ENCODE results near the gene METTL26. TPM values are rescaled to one million over a fixed set of nuclear protein-coding genes. Genes with fewer than 3 reads are reported as not detected.
A peak's percentile ranks its signal among the peaks of the same experiment; 100 is the strongest.

METTL26 gene
- total and polyA plus RNA-seq, 9 of the 15 experiments (the other 6 are each of a cell fraction or from before 2014, with no cell fraction given) = 7.3 to 262 (median 80.9) TPM

DNA sequence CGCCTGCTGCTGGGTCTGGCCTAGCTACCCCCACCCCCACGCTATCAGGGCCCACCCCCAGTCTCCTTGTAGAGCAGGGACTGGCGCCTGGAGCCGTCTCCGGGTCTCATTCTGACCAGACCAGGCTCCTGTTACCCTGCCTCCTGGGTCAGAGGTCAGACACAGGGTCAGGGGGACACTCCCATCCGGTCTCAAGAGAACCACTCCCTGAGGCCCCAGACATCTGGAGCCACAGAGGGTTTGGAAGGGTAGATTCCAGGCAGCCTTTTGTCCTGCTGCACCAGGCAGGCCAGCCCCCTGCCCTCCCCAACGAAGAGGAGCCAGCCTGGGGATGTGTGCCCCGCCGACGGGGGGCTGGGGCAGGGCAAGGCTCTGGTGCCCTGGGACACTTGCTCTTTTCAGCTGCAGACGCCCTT lies 6.3 kb downstream of the METTL26 start (continued):
- TF ChIP-seq ZBTB17 (CRISPR knock-in tag; IDR thresholded peaks at IDR 0.05) = 0 out of 2 replicates have a peak, but pooled peaks have one; percentile 14
- no peak for TF ChIP-seq CHD1 (IDR thresholded peaks at IDR 0.05; ENCODE audit: low read length)
- TF ChIP-seq ZNF311 (CRISPR knock-in tag; IDR thresholded peaks at IDR 0.05) = no peak
- TF ChIP-seq, protein P1, sequence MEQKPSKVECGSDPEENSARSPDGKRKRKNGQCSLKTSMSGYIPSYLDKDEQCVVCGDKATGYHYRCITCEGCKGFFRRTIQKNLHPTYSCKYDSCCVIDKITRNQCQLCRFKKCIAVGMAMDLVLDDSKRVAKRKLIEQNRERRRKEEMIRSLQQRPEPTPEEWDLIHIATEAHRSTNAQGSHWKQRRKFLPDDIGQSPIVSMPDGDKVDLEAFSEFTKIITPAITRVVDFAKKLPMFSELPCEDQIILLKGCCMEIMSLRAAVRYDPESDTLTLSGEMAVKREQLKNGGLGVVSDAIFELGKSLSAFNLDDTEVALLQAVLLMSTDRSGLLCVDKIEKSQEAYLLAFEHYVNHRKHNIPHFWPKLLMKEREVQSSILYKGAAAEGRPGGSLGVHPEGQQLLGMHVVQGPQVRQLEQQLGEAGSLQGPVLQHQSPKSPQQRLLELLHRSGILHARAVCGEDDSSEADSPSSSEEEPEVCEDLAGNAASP (IDR thresholded peaks at IDR 0.05) = no peak
- TF ChIP-seq, protein P2, sequence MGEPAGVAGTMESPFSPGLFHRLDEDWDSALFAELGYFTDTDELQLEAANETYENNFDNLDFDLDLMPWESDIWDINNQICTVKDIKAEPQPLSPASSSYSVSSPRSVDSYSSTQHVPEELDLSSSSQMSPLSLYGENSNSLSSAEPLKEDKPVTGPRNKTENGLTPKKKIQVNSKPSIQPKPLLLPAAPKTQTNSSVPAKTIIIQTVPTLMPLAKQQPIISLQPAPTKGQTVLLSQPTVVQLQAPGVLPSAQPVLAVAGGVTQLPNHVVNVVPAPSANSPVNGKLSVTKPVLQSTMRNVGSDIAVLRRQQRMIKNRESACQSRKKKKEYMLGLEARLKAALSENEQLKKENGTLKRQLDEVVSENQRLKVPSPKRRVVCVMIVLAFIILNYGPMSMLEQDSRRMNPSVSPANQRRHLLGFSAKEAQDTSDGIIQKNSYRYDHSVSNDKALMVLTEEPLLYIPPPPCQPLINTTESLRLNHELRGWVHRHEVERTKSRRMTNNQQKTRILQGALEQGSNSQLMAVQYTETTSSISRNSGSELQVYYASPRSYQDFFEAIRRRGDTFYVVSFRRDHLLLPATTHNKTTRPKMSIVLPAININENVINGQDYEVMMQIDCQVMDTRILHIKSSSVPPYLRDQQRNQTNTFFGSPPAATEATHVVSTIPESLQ (CRISPR knock-in tag; IDR thresholded peaks at IDR 0.05) = 0 out of 2 replicates have a peak, but pooled peaks have one; percentile 33
- TF ChIP-seq ZNF431 (CRISPR knock-in tag; IDR thresholded peaks at IDR 0.05) = no peak
- no peak for TF ChIP-seq ZNF134 (CRISPR knock-in tag; conservative IDR thresholded peaks at IDR 0.05)
- no peak for TF ChIP-seq NFXL1 (CRISPR knock-in tag; IDR thresholded peaks at IDR 0.05)
- TF ChIP-seq TSC22D4 (tag; IDR thresholded peaks at IDR 0.05) = no peak
- TF ChIP-seq RFX5 (IDR thresholded peaks at IDR 0.05; ENCODE audit: low read depth, low read length) = no peak
- TF ChIP-seq, protein P3, sequence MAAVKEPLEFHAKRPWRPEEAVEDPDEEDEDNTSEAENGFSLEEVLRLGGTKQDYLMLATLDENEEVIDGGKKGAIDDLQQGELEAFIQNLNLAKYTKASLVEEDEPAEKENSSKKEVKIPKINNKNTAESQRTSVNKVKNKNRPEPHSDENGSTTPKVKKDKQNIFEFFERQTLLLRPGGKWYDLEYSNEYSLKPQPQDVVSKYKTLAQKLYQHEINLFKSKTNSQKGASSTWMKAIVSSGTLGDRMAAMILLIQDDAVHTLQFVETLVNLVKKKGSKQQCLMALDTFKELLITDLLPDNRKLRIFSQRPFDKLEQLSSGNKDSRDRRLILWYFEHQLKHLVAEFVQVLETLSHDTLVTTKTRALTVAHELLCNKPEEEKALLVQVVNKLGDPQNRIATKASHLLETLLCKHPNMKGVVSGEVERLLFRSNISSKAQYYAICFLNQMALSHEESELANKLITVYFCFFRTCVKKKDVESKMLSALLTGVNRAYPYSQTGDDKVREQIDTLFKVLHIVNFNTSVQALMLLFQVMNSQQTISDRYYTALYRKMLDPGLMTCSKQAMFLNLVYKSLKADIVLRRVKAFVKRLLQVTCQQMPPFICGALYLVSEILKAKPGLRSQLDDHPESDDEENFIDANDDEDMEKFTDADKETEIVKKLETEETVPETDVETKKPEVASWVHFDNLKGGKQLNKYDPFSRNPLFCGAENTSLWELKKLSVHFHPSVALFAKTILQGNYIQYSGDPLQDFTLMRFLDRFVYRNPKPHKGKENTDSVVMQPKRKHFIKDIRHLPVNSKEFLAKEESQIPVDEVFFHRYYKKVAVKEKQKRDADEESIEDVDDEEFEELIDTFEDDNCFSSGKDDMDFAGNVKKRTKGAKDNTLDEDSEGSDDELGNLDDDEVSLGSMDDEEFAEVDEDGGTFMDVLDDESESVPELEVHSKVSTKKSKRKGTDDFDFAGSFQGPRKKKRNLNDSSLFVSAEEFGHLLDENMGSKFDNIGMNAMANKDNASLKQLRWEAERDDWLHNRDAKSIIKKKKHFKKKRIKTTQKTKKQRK (IDR thresholded peaks at IDR 0.05; ENCODE audit: borderline replicate concordance, low read depth, low read length) = no peak
- no peak for TF ChIP-seq NELFE (IDR thresholded peaks at IDR 0.05; ENCODE audit: insufficient read depth, insufficient read length)
- TF ChIP-seq SMARCE1 (IDR thresholded peaks at IDR 0.05) = no peak
- TF ChIP-seq PKNOX1 (IDR thresholded peaks at IDR 0.05) = no peak
- TF ChIP-seq POLR2G (IDR thresholded peaks at IDR 0.05; ENCODE audit: low read depth, low read length) = peak; percentile 74; the same call in 1 of the 2 replicates
- no peak for TF ChIP-seq RFX1 (IDR thresholded peaks at IDR 0.05)
- TF ChIP-seq CBFA2T3 (IDR thresholded peaks at IDR 0.05) = peak; percentile 36
- TF ChIP-seq, protein P4, sequence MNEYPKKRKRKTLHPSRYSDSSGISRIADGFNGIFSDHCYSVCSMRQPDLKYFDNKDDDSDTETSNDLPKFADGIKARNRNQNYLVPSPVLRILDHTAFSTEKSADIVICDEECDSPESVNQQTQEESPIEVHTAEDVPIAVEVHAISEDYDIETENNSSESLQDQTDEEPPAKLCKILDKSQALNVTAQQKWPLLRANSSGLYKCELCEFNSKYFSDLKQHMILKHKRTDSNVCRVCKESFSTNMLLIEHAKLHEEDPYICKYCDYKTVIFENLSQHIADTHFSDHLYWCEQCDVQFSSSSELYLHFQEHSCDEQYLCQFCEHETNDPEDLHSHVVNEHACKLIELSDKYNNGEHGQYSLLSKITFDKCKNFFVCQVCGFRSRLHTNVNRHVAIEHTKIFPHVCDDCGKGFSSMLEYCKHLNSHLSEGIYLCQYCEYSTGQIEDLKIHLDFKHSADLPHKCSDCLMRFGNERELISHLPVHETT (CRISPR knock-in tag; conservative IDR thresholded peaks at IDR 0.05 in 1 of 2, IDR thresholded peaks at IDR 0.05 in 1 of 2) = no peak
